GM18951 (cell line): ENCODE data around the gene FHIT.

Experiments
- POLR2A ChIP-seq: IDR thresholded peaks from 4 replicates; pipeline ENCODE4 v1.6.1; 2011; ENCODE audit warnings: mild to moderate bottlenecking; ENCODE audit not compliant: insufficient read length, insufficient read depth; ENCODE audit errors: extremely low read depth
- in situ Hi-C: fragments of 300-500 bp; cut with MboI; formaldehyde crosslinking; loops from one replicate; pipeline ENCODE4 v1.12.0; 2022; ENCODE audit warnings: low sequenced_read_pairs, mixed read lengths, inconsistent platforms; ENCODE audit not compliant: unreplicated experiment

The FHIT gene

GRCh38 chr3:60430205-60430604 lies 821.0 kb downstream of the FHIT start:
- in situ Hi-C loops: no loop called here
- TF ChIP-seq POLR2A: no peak

- TF ChIP-seq POLR2A: no peak
- in situ Hi-C loops: no loop called here
Observed at GRCh38 chr3:60427109-60427508, 824.1 kb downstream of the FHIT start.

- in situ Hi-C loops: no loop called here
- no peak for TF ChIP-seq POLR2A
Observed at GRCh38 chr3:60424942-60425341, 826.3 kb downstream of the FHIT start.

GRCh38 chr3:60424034-60424433 lies 827.2 kb downstream of the FHIT start:
- no peak for TF ChIP-seq POLR2A
- in situ Hi-C loops: no loop called here

- in situ Hi-C loops: no loop called here
Observed at GRCh38 chr3:60423556-60423955, 827.7 kb downstream of the FHIT start.

GRCh38 chr3:60421749-60422446 lies 829.4 kb downstream of the FHIT start:
- TF ChIP-seq POLR2A: no peak
- in situ Hi-C loops: no loop called here

More at GRCh38 chr3:60423556-60423955, 827.7 kb downstream of the FHIT start:
- TF ChIP-seq POLR2A: no peak

GRCh38 chr3:60417576-60417975 lies 833.7 kb downstream of the FHIT start:
- no peak for TF ChIP-seq POLR2A
- in situ Hi-C loops: no loop called here

GRCh38 chr3:60414011-60414410 lies 837.2 kb downstream of the FHIT start:
- in situ Hi-C loops: no loop called here
- no peak for TF ChIP-seq POLR2A

GRCh38 chr3:60413551-60413950 lies 837.7 kb downstream of the FHIT start:
- no peak for TF ChIP-seq POLR2A
- in situ Hi-C loops: no loop called here

GRCh38 chr3:60403866-60404265 lies 847.4 kb downstream of the FHIT start:
- TF ChIP-seq POLR2A: no peak
- in situ Hi-C loops: no loop called here

GRCh38 chr3:60402931-60403330 lies 848.3 kb downstream of the FHIT start:
- in situ Hi-C loops: no loop called here
- no peak for TF ChIP-seq POLR2A

GRCh38 chr3:60399861-60400845 lies 851.1 kb downstream of the FHIT start:
- in situ Hi-C loops: no loop called here
- no peak for TF ChIP-seq POLR2A

GRCh38 chr3:60399292-60399691 lies 852.0 kb downstream of the FHIT start:
- in situ Hi-C loops: no loop called here
- no peak for TF ChIP-seq POLR2A

GRCh38 chr3:60395173-60395762 lies 856.0 kb downstream of the FHIT start:
- in situ Hi-C loops: no loop called here
- TF ChIP-seq POLR2A: no peak

GRCh38 chr3:60393946-60394345 lies 857.3 kb downstream of the FHIT start:
- in situ Hi-C loops: no loop called here
- no peak for TF ChIP-seq POLR2A
